ENCODE measurements around the gene FGFR2.

DNA sequence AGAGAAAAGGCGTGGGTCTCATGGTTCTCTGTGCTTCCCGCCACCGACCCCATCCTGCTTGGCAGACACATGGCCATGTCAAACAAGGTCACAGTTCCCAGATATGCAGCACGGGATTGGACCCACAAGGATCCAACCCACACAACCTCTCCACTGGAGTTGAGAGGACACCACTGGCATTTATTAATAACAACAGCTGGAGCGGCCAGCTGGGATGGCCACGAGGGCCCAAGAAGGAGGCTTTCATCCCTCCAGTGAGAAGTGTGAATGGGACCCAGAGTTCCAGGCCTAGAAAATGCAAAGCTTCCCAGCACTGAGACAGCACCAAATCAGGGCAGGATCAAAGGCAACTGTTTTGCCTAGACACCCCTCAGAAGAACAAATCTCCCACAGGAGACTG is 31.5 kb downstream of the FGFR2 start:
- TF ChIP-seq CTCF (conservative IDR thresholded peaks at IDR 0.05) (no peak), ZFX (IDR thresholded peaks at IDR 0.05) (no peak)

Data from C4-2B (cell line).